HL-60/S4 treated with retinoic acid at 250 ng/mL for 4 days and 3 days (cell line): ENCODE measurements around the gene HAND1.
"Not testable (repeated sequence)": the region's sequence is repeated elsewhere in the genome, so short reads cannot be mapped to it uniquely, and the experiment has no call there.

Source experiments
- in situ Hi-C: fragments of 300-500 bp; cut with MboI; formaldehyde crosslinking; loops from 2 replicates; pipeline ENCODE4 v1.7.0; 2022; ENCODE audit warnings: low sequenced_read_pairs

The HAND1 gene

GRCh38 chr5:154478224-154478565 is at the start of gene HAND1:
HAND1 (minus strand) TSS chr5:154478227; CDS start chr5:154478008, 219 bp downstream.
- in situ Hi-C loops, result no loop called here

DNA sequence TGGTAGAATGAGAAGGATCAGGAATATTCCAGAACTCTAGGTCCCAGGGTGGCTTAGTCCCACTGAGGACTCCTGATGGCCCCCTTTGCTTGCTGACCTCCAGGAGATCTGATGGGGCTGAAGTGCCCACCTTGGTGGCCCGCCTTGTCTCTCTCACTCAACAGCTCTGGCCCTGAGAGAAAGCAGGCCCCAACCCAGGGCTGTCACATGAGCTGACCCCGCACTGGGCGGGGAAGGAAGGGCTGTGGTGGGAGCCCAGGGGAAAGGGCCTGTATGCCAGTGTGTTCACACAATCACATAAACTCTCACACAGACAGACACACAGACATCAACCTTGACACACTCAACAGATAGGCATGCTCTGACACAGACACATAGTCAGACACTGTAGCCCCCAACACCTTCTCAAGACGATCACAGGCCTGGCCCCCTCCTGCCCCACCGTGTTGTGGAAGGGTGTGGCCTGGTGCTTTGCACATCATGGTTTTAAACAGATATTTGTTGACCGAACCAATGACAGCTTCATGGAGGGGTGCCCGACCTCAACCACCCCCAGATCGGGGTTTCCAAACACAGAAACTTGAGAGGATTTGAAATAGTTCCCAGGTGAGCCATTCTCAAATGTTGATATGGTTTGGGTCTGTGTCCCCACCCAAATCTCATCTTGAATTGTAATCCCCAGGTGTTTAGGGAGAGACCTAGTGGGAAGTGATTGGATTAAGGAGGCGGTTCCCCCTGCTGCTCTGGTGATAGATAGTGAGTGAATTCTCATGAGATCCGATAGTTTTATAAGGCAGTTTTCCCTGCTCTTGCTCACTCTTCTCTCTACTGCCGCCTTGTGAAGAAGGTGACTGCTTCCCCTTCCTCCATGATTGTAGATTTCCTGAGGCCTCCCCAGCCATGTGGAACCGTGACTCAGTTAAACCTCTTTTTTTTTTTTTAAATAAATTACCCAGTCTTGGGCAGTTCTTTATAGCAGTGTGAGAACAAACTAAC is 48.5 kb upstream of the HAND1 start:
- in situ Hi-C loops, result no loop called here

DNA sequence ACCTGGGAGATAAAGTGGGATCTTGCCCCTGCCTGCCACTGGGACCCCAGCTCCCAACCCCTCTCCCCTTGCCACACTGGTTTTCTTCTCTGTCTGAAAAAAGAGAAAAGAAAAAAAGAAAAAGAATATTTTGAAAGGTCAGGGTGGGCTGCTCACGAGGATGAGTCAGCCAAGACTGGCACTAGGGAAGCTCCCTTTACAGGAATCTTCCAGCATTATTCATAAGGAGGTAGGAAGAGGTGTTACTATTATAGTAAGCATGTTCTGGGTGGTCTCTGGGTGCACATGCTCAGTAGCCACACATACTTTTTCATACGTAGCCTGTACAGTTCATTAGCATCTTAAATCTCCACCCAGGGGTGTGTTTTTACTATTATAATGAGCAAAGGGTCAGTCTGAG is 46.8 kb upstream of the HAND1 start:
- in situ Hi-C loops, result no loop called here

- in situ Hi-C loops, result no loop called here
Observed at GRCh38 chr5:154524181-154524580, 46.2 kb upstream of the HAND1 start.

GRCh38 chr5:154523709-154524108 is 45.7 kb upstream of the HAND1 start:
- in situ Hi-C loops, result no loop called here

- in situ Hi-C loops, result no loop called here
Observed at GRCh38 chr5:154523104-154523503, 45.1 kb upstream of the HAND1 start.

GRCh38 chr5:154522284-154522683 is 44.3 kb upstream of the HAND1 start:
- in situ Hi-C loops, result no loop called here

- in situ Hi-C loops, result no loop called here
Observed at GRCh38 chr5:154521756-154522155, 43.7 kb upstream of the HAND1 start.

- in situ Hi-C loops, result no loop called here
Observed at GRCh38 chr5:154520861-154521453, 42.9 kb upstream of the HAND1 start.

GRCh38 chr5:154519359-154519758 is 41.3 kb upstream of the HAND1 start:
- in situ Hi-C loops, result no loop called here

- in situ Hi-C loops, result no loop called here
Observed at GRCh38 chr5:154518438-154518867, 40.4 kb upstream of the HAND1 start.

GRCh38 chr5:154517810-154518437 is 39.9 kb upstream of the HAND1 start:
- in situ Hi-C loops, result no loop called here

DNA sequence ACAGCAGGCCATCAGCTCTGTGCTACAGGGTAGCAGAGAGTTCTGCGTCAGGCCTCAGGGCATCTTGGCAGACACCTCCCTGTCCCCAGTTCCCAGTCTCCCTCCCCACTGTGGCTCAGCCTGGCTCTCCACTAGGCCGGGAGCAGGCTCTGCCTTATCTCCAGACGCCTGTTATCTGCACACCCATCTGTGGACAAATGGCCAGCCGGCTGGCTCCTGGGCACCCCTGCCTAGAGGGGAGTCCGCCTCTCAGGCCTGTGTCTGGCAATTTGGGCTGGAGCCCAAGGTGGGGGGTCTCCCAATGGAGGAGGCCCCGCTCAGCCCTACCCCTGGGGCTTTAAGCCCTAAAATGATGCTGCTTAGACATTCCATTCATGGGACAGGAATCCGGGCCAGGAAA is 39.2 kb upstream of the HAND1 start:
- in situ Hi-C loops, result no loop called here

DNA sequence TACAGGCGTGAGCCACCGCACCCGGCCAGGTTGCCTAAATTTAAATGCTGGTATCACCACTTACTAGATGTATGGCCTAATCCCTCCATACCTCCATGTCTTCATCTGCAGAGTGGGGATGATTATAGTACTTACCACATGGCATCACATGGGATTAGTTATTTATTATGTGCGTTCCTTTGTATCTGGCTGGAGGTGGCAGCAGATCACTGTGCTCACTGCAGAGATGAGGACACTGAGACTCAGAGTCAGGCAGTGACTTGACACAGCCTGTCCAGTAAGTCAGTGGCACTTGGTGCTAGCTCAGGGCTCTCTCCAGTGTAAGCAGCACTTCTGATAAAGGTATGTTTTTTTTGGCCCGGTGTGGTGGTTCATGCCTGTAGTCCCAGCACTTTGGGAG is 38.4 kb upstream of the HAND1 start:
- in situ Hi-C loops, result no loop called here

DNA sequence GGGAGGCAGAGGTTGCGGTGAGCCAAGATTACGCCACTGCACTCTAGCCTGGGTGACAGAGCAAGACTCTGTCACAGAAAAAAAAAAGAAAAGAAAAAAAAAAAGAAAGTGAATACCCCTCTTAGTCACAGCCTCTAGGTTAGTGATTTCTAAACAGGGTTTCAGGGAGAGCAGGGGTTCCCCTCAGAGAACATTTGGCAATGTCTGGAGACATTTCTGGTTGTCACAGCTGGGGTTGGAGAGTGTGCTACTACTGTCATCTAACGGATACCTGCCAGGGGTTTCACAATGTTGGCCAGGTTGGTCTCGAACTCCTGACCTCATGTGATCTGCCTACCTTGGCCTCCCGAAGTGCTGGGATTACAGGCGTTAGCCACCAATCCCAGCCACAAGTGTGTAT is 37.5 kb upstream of the HAND1 start:
- in situ Hi-C loops, result not testable (repeated sequence)

DNA sequence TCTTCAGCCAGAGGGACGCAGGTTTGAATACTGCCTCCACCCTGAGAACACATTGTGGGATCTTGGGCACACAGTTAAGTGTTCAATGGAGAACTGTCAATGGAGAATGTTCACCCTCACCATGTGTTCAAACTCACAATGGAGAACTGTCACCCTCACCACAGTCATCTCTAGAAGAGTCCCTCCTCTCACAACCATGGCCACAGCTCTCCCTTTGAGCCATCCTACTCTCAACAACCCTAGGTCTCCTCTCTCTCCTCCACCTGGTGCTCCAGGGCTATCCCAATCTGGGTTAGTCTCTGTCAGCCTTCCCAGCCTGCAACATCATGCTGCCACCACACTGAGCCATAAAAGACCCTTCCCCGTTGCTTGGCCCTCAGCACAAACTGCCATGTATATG is 36.3 kb upstream of the HAND1 start:
- in situ Hi-C loops, result no loop called here

GRCh38 chr5:154513669-154514084 is 35.6 kb upstream of the HAND1 start:
- in situ Hi-C loops, result no loop called here

- in situ Hi-C loops, result no loop called here
Observed at GRCh38 chr5:154511984-154512383, 34.0 kb upstream of the HAND1 start.

DNA sequence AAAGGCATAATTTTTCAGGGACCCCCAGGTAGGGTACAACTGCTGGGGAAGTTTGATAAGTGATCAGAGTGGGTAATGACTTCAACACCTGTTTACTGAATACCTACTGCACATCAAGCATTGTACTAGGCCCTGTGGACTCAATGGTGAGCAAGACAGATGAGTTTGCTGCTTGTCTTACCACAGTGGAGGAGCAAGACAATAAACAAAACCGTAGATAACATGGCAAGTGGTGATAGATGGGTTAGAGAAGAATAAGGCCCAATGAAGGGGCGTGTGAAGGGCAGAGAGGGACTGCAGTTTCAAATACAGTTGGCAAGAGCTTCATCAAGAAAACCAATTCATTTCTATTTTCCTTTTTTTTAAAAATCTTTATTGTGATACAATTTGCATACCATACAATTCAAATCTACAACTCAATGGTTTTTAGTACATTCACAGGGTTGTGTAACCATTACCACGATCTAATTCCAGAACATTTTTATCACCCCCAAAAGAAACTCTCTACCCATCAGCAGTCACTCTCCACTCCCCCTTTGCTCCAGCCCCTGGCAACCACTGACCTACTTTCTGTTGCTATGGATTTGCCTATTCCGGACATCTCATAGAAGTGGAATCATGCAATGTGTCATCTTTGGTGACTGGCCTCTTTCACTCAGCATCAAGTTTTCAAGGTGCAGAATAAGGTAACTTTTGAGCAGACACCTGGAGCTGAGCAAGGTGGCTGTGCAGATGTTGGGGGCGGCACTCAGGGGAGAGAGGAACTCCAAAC is 31.9 kb upstream of the HAND1 start:
- in situ Hi-C loops, result no loop called here

DNA sequence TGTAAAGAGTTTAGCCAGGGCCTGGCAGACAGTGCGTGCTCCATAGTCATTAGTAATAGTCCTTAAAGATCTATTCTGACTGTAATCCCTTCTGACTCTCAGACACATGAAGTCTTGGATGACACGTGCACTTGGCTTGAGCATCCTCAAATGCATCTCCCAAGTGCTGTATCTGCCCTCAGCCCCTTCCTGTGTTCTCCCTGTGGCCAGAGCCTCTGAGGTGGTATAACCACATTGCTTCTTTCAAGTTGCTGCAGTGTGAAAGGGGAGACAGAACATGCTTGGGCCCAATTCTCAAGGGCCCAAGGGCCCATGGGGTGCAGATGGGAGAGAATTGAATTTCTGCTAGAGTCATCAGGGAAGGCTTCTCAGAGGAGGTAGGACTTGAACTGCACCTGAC is 30.1 kb upstream of the HAND1 start:
- in situ Hi-C loops, result no loop called here

GRCh38 chr5:154506716-154507080 is 28.7 kb upstream of the HAND1 start:
- in situ Hi-C loops, result no loop called here
